CD4-positive, alpha-beta memory T cell (primary cell): Measurements from ENCODE around the gene ADAMTSL3. TPM values are rescaled to one million over a fixed set of nuclear protein-coding genes. Genes with fewer than 3 reads are reported as not detected.

ENCODE experiments used
- CTCF ChIA-PET: fragments of 350-600 bp; sonication (Branson Sonifier 250); formaldehyde crosslinking; loops from one replicate; lab custom pipeline; 2021; ENCODE audit warnings: inconsistent platforms; ENCODE audit not compliant: partially characterized antibody; lab: Charles Lee
- POLR2A ChIA-PET: fragments of 350-600 bp; sonication (Branson Sonifier 250); formaldehyde crosslinking; loops from one replicate; lab custom pipeline; 2021; ENCODE audit not compliant: partially characterized antibody; lab: Charles Lee
- DNase-seq, 5 donors: peaks; one replicate each; pipeline versions ENCODE4 v3.0.0 to v3.0.0-alpha.2; 2020 to 2022; ENCODE audit warnings: mixed read lengths in 1 of 5
- H3K27ac ChIP-seq: one replicate; pipeline ENCODE4 v1.7.0; 2013; ENCODE audit warnings: low read depth, low read length
- H3K27me3 ChIP-seq: 2 replicates; pipeline ENCODE4 v1.7.0; 2013; ENCODE audit warnings: mild to moderate bottlenecking, low read length, moderate library complexity; ENCODE audit not compliant: insufficient read depth
- H3K36me3 ChIP-seq: 2 replicates; pipeline ENCODE4 v1.7.0; 2013; ENCODE audit warnings: mild to moderate bottlenecking, low read length, moderate library complexity; ENCODE audit not compliant: insufficient read depth
- H3K4me1 ChIP-seq: 2 replicates; pipeline ENCODE4 v1.7.0; 2013; ENCODE audit warnings: mild to moderate bottlenecking, low read length, moderate library complexity; ENCODE audit not compliant: insufficient read depth
- H3K4me3 ChIP-seq, 2 donors: one replicate each; pipeline ENCODE4 v1.7.0; 2013; ENCODE audit warnings: low read length in 2 of 2, mild to moderate bottlenecking in 1 of 2
- H3K9me3 ChIP-seq, 2 donors: one replicate each; pipeline ENCODE4 v1.7.0; 2013; ENCODE audit warnings: low read length in 2 of 2, control low read depth in 1 of 2; ENCODE audit not compliant: control insufficient read depth in 1 of 2
- H3K27ac Mint-ChIP-seq, 7 donors: one replicate each; pipeline ENCODE4 v1.8.0; 2020 to 2021; ENCODE audit warnings: mixed read lengths in 7 of 7, mild to moderate bottlenecking in 6 of 7, inconsistent platforms in 3 of 7, moderate library complexity in 3 of 7
- H3K27me3 Mint-ChIP-seq, 2 donors: one replicate each; pipeline ENCODE4 v1.8.0; 2020 to 2021; ENCODE audit warnings: mixed read lengths in 2 of 2
- H3K36me3 Mint-ChIP-seq, 2 donors: one replicate each; pipeline ENCODE4 v1.8.0; 2020 to 2021; ENCODE audit warnings: mixed read lengths in 2 of 2, inconsistent platforms in 1 of 2, mild to moderate bottlenecking in 1 of 2
- H3K4me1 Mint-ChIP-seq, 4 donors: one replicate each; pipeline ENCODE4 v1.8.0; 2020 to 2021; ENCODE audit warnings: mixed read lengths in 4 of 4, mild to moderate bottlenecking in 1 of 4
- H3K4me3 Mint-ChIP-seq, 8 donors: one replicate each; pipeline ENCODE4 v1.8.0; 2020 to 2021; ENCODE audit warnings: mixed read lengths in 8 of 8, mild to moderate bottlenecking in 7 of 8, moderate library complexity in 6 of 8, inconsistent platforms in 3 of 8
- H3K9me3 Mint-ChIP-seq, 8 donors: one replicate each; pipeline ENCODE4 v1.8.0; 2020 to 2021; ENCODE audit warnings: mixed read lengths in 8 of 8, mild to moderate bottlenecking in 5 of 8, inconsistent platforms in 3 of 8, moderate library complexity in 1 of 8
- intact Hi-C: fragments of 100-400 bp; cut with micrococcal nuclease; formaldehyde crosslinking; loops from one replicate; pipeline ENCODE4 v1.15.1; 2023
- polyA plus RNA-seq, 2 donors: library from polyadenylated mRNA; unstranded; fragments of 300-500 nt; fragmentation: Illumina TruSeq; gene quantifications; one replicate each; pipeline ENCODE4 v1.2.3, GENCODE V29; 2021
- total RNA-seq, 2 experiments: library from RNA; stranded (reverse); gene quantifications; one replicate each; pipeline ENCODE4 v1.2.3, GENCODE V29; 2021

Gene ADAMTSL3
- total and polyA plus RNA-seq, 4 experiments from 2014 or later, result not detected

DNA sequence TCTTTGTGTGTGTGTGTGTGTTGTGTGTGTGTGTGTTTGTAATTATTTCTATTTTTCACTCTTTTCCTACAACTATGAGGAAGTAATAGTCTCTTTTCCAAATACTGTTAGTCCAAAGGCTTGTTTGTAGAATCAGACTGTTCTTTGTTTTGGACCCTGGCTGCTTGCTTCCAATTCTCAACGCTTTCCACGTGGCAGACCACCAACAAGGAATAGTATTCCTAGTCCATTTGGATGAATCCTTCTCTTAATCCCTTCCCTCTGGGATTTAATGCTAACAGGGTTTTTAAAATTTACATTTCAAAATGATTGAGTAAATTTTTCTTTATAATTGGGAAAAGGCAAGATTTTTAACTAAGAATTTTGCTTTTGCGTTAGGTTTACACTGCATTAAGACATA is 62.7 kb downstream of the ADAMTSL3 start:
- ChIA-PET CTCF (no interaction called here), POLR2A (no interaction called here)
- Mint-ChIP-seq H3K27me3 (peaks cover 0 to 1% of the 10 kb centered on the region in 2 donors), H3K4me3 (no peak overlapping the region), H3K36me3 (no peaks in the 10 kb centered on the region), H3K4me1 (no peaks in the 10 kb centered on the region), H3K9me3 (no peaks in the 10 kb centered on the region), H3K27ac (no peak overlapping the region)
- no peaks in the 10 kb centered on the region for H3K9me3 ChIP-seq
- no peak overlapping the region for H3K4me3 ChIP-seq
- no peaks in the 10 kb centered on the region for H3K4me1 ChIP-seq
- DNase-seq, result no peak
- no peak overlapping the region for H3K27ac ChIP-seq
- no peaks in the 10 kb centered on the region for H3K36me3 ChIP-seq
- no peaks in the 10 kb centered on the region for H3K27me3 ChIP-seq
- intact Hi-C loops, result no loop called here

DNA sequence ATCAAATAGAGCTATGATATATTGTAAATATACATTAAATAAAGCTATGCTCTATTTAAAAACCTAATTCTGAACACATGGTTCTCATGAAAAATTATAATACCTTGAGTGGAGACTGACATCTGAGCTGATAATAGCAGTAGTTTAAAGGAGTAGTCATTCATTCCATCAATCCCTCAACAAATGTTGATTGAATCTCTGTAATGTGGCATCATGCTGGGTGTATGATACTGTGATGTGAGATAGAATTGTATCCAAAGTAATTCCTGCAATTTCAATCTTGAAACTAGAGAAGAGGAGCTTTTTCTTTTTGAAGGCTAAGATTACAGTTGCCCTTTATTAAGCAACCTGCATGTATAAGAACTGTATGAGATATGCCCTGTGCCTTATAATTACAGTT is 63.1 kb downstream of the ADAMTSL3 start:
- Mint-ChIP-seq H3K27ac (no peak overlapping the region), H3K4me1 (no peaks in the 10 kb centered on the region), H3K4me3 (no peak overlapping the region), H3K27me3 (peaks cover 0 to 1% of the 10 kb centered on the region in 2 donors), H3K9me3 (no peaks in the 10 kb centered on the region), H3K36me3 (no peaks in the 10 kb centered on the region)
- Histone ChIP-seq H3K36me3 (no peaks in the 10 kb centered on the region), H3K9me3 (no peaks in the 10 kb centered on the region), H3K4me1 (no peaks in the 10 kb centered on the region), H3K27ac (no peak overlapping the region), H3K4me3 (no peak overlapping the region), H3K27me3 (no peaks in the 10 kb centered on the region)
- intact Hi-C loops, result no loop called here
- CTCF ChIA-PET, result no interaction called here
- no peak for DNase-seq
- POLR2A ChIA-PET, result no interaction called here

DNA sequence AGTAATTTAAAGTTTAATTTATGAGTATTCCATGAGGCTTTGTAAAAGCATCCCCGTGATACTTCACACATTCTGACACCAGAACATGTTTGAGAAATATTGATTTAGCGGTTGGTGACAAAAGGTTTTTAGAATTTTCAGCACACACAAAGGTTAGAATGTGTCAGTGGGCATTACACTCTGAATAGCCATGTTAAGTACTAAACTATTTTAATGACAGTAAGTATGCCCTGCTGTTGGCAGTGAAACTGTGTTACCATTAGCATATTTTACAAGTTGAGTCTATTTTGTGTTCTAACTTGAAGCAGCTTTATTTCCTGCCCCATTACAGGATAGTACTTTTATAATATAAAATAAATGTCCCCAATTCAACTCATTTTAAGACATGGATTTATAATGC is 66.5 kb downstream of the ADAMTSL3 start:
- H3K36me3 ChIP-seq, result no peaks in the 10 kb centered on the region
- H3K4me3 Mint-ChIP-seq, result no peak overlapping the region
- DNase-seq, result no peak
- POLR2A ChIA-PET, result no interaction called here
- no peak overlapping the region for H3K4me3 ChIP-seq
- H3K4me1 Mint-ChIP-seq, result no peaks in the 10 kb centered on the region
- H3K27me3 Mint-ChIP-seq, result peaks cover 0 to 1% of the 10 kb centered on the region in 2 donors
- H3K9me3 Mint-ChIP-seq, result peaks cover 0 to under 1% (median 0%) of the 10 kb centered on the region in 8 donors
- H3K27me3 ChIP-seq, result no peaks in the 10 kb centered on the region
- H3K27ac Mint-ChIP-seq, result no peak overlapping the region
- CTCF ChIA-PET, result no interaction called here
- intact Hi-C loops, result no loop called here
- H3K9me3 ChIP-seq, result no peaks in the 10 kb centered on the region
- H3K4me1 ChIP-seq, result no peaks in the 10 kb centered on the region
- H3K27ac ChIP-seq, result no peak overlapping the region
- H3K36me3 Mint-ChIP-seq, result no peaks in the 10 kb centered on the region

GRCh38 chr15:83721031-83721430 is 67.1 kb downstream of the ADAMTSL3 start:
- H3K36me3 ChIP-seq, result no peaks in the 10 kb centered on the region
- intact Hi-C loops, result no loop called here
- peaks cover 0 to 1% of the 10 kb centered on the region in 2 donors for H3K27me3 Mint-ChIP-seq
- H3K9me3 Mint-ChIP-seq, result peaks cover 0 to 1% (median 0%) of the 10 kb centered on the region in 8 donors
- POLR2A ChIA-PET, result no interaction called here
- H3K4me1 ChIP-seq, result no peaks in the 10 kb centered on the region
- H3K27me3 ChIP-seq, result no peaks in the 10 kb centered on the region
- no peak for DNase-seq
- H3K4me3 Mint-ChIP-seq, result no peak overlapping the region
- no peak overlapping the region for H3K4me3 ChIP-seq
- CTCF ChIA-PET, result no interaction called here
- no peaks in the 10 kb centered on the region for H3K36me3 Mint-ChIP-seq
- no peaks in the 10 kb centered on the region for H3K4me1 Mint-ChIP-seq
- no peaks in the 10 kb centered on the region for H3K9me3 ChIP-seq
- no peak overlapping the region for H3K27ac ChIP-seq
- H3K27ac Mint-ChIP-seq, result no peak overlapping the region

GRCh38 chr15:83721981-83722380 is 68.1 kb downstream of the ADAMTSL3 start:
- H3K4me1 ChIP-seq, result no peaks in the 10 kb centered on the region
- H3K4me3 ChIP-seq, result no peak overlapping the region
- CTCF ChIA-PET, result no interaction called here
- no peaks in the 10 kb centered on the region for H3K36me3 Mint-ChIP-seq
- H3K4me3 Mint-ChIP-seq, result no peak overlapping the region
- no peaks in the 10 kb centered on the region for H3K9me3 ChIP-seq
- no peak overlapping the region for H3K27ac ChIP-seq
- peaks cover 0 to 1% (median 0%) of the 10 kb centered on the region in 8 donors for H3K9me3 Mint-ChIP-seq
- no peaks in the 10 kb centered on the region for H3K36me3 ChIP-seq
- no peak for DNase-seq
- no peaks in the 10 kb centered on the region for H3K4me1 Mint-ChIP-seq
- no peak overlapping the region for H3K27ac Mint-ChIP-seq
- H3K27me3 ChIP-seq, result no peaks in the 10 kb centered on the region
- intact Hi-C loops, result no loop called here
- POLR2A ChIA-PET, result no interaction called here
- peaks cover 0 to 1% of the 10 kb centered on the region in 2 donors for H3K27me3 Mint-ChIP-seq

GRCh38 chr15:83723216-83723615 is 69.3 kb downstream of the ADAMTSL3 start:
- Mint-ChIP-seq H3K36me3 (no peaks in the 10 kb centered on the region), H3K4me1 (no peaks in the 10 kb centered on the region), H3K9me3 (peaks cover 0 to 4% (median 0%) of the 10 kb centered on the region in 8 donors), H3K27me3 (no peaks in the 10 kb centered on the region), H3K4me3 (no peak overlapping the region), H3K27ac (no peak overlapping the region)
- Histone ChIP-seq H3K27me3 (no peaks in the 10 kb centered on the region), H3K9me3 (no peaks in the 10 kb centered on the region), H3K36me3 (no peaks in the 10 kb centered on the region), H3K4me3 (no peak overlapping the region), H3K27ac (no peak overlapping the region), H3K4me1 (no peaks in the 10 kb centered on the region)
- no peak for DNase-seq
- intact Hi-C loops, result no loop called here
- POLR2A ChIA-PET, result no interaction called here
- CTCF ChIA-PET, result no interaction called here

DNA sequence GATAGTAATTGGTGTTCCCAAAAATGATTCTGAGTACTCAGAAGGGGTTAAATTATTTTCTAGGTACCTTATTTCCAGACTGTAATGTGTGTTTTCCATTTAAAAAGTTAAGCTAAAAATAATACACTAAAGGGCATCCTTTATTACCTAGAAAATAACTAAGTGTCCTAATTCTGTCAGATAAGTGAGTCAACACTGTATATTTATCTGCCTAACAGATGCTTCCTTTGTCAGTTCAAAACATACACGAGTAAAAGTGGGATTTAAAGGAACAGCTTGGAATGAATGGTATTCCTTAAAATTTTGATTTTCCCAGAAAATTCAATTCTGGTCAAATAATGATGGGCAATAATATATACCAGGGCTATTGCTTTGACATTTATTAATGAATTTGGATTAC is 78.3 kb downstream of the ADAMTSL3 start:
- H3K4me3 ChIP-seq, result no peak overlapping the region
- H3K9me3 ChIP-seq, result no peaks in the 10 kb centered on the region
- intact Hi-C loops, result no loop called here
- Mint-ChIP-seq H3K9me3 (peaks cover 0 to 10% (median 4%) of the 10 kb centered on the region in 8 donors), H3K4me1 (no peaks in the 10 kb centered on the region), H3K36me3 (no peaks in the 10 kb centered on the region), H3K4me3 (no peak overlapping the region), H3K27me3 (peaks cover 0 to 4% of the 10 kb centered on the region in 2 donors), H3K27ac (no peak overlapping the region)
- no peak overlapping the region for H3K27ac ChIP-seq
- ChIA-PET CTCF (no interaction called here), POLR2A (no interaction called here)
- H3K27me3 ChIP-seq, result no peaks in the 10 kb centered on the region
- no peaks in the 10 kb centered on the region for H3K36me3 ChIP-seq
- no peak for DNase-seq
- H3K4me1 ChIP-seq, result no peaks in the 10 kb centered on the region

- Histone ChIP-seq H3K27me3 (no peaks in the 10 kb centered on the region), H3K36me3 (no peaks in the 10 kb centered on the region), H3K4me1 (no peaks in the 10 kb centered on the region), H3K27ac (no peak overlapping the region), H3K9me3 (no peaks in the 10 kb centered on the region), H3K4me3 (no peak overlapping the region)
- DNase-seq, result no peak
- ChIA-PET POLR2A (no interaction called here), CTCF (no interaction called here)
- Mint-ChIP-seq H3K9me3 (peaks cover 0 to 10% (median 4%) of the 10 kb centered on the region in 8 donors), H3K4me3 (no peak overlapping the region), H3K27me3 (peaks cover 0 to 4% of the 10 kb centered on the region in 2 donors), H3K36me3 (no peaks in the 10 kb centered on the region), H3K4me1 (no peaks in the 10 kb centered on the region), H3K27ac (no peak overlapping the region)
- intact Hi-C loops, result no loop called here
Observed at GRCh38 chr15:83732770-83733169, 78.8 kb downstream of the ADAMTSL3 start.
